Fibroblast of lung (primary cell): Measurements from ENCODE around the gene PARD6B. TPM values are rescaled to one million over a fixed set of nuclear protein-coding genes. Genes with fewer than 3 reads are reported as not detected.

ENCODE experiments used
- DNase-seq, 2 donors: peaks; one replicate each; pipeline versions ENCODE4 v3.0.0 to v3.0.0-alpha.2; 2010; ENCODE audit warnings: low read depth in 2 of 2
- H2AFZ ChIP-seq: 2 replicates; pipeline ENCODE4 v1.5.1; 2012; ENCODE audit warnings: low read length, control low read depth, inconsistent platforms
- H3K27ac ChIP-seq: 2 replicates; pipeline ENCODE4 v1.5.1; 2011; ENCODE audit warnings: low read length, control low read depth; ENCODE audit not compliant: insufficient read depth
- H3K27me3 ChIP-seq: 2 replicates; pipeline ENCODE4 v1.5.1; 2011; ENCODE audit warnings: mild to moderate bottlenecking, low read length; ENCODE audit not compliant: control insufficient read depth, insufficient read depth
- H3K36me3 ChIP-seq: 2 replicates; pipeline ENCODE4 v1.5.1; 2011; ENCODE audit warnings: low read length; ENCODE audit not compliant: control insufficient read depth, insufficient read depth
- H3K4me1 ChIP-seq: 2 replicates; pipeline ENCODE4 v1.5.1; 2011; ENCODE audit warnings: low read length; ENCODE audit not compliant: control insufficient read depth, insufficient read depth; ENCODE audit errors: extremely low read depth
- H3K4me2 ChIP-seq: 2 replicates; pipeline ENCODE4 v1.5.1; 2011; ENCODE audit warnings: low read length, control low read depth; ENCODE audit not compliant: insufficient read depth; ENCODE audit errors: extremely low read depth
- H3K4me3 ChIP-seq, 4 experiments: fragments of 200-600 bp in 1 of 4; sonication (generic) in 1 of 4; replicated peaks in 1 of 4; 2 replicates each; pipeline ENCODE4 v1.5.1; 2011 to 2016; ENCODE audit warnings: low read length in 4 of 4, low read depth in 3 of 4, mild to moderate bottlenecking in 3 of 4, control low read depth in 2 of 4, inconsistent platforms in 1 of 4, mixed read lengths in 1 of 4; ENCODE audit not compliant: insufficient read depth in 1 of 4; ENCODE audit errors: control extremely low read depth in 1 of 4
- H3K79me2 ChIP-seq: 2 replicates; pipeline ENCODE4 v1.5.1; 2012; ENCODE audit warnings: mild to moderate bottlenecking, low read length, inconsistent platforms; ENCODE audit not compliant: control insufficient read depth, insufficient read depth
- H3K9ac ChIP-seq: 2 replicates; pipeline ENCODE4 v1.5.1; 2011; ENCODE audit warnings: mild to moderate bottlenecking, low read length, control low read depth; ENCODE audit not compliant: insufficient read depth
- H3K9me3 ChIP-seq: 2 replicates; pipeline ENCODE4 v1.5.1; 2012; ENCODE audit warnings: low read depth, low read length; ENCODE audit not compliant: control insufficient read depth, insufficient read depth
- H4K20me1 ChIP-seq: 2 replicates; pipeline ENCODE4 v1.5.1; 2011; ENCODE audit warnings: low read length; ENCODE audit not compliant: control insufficient read depth, insufficient read depth; ENCODE audit errors: extremely low read depth
- EZH2 ChIP-seq: IDR thresholded peaks from 2 replicates; pipeline ENCODE4 v1.5.1; 2012; ENCODE audit warnings: low read length, control low read depth, mild to moderate bottlenecking; ENCODE audit errors: missing control alignments
- polyA plus RNA-seq, 2 donors: library from polyadenylated mRNA; depleted of rRNA in 1 of 2; stranded (reverse) in 1 of 2; unstranded in 1 of 2; fragments of >200 nt; gene quantifications; 2 replicates each; pipeline ENCODE4 v1.2.1, GENCODE V29; 2011 to 2012; ENCODE audit warnings: missing spikeins in 1 of 2
- total RNA-seq: library from RNA; depleted of rRNA; stranded (reverse); fragments of >200 nt; gene quantifications from 2 replicates; pipeline ENCODE4 v1.2.1, GENCODE V29; 2014
- TF ChIP-seq, protein P1 (sequence below), 2 donors: IDR thresholded peaks in 1 of 2; conservative IDR thresholded peaks in 1 of 2; 1 replicate in 1 of 2; 2 replicates in 1 of 2; pipeline ENCODE4 v1.5.1; 2011 to 2012; ENCODE audit warnings: low read length in 2 of 2, control low read depth in 1 of 2, inconsistent platforms in 1 of 2, low read depth in 1 of 2, mild to moderate bottlenecking in 1 of 2

Gene PARD6B
- total and polyA plus RNA-seq, 2 donors (not counting 1 experiment from before 2014, with no cell fraction given): 0.30 to 0.83 TPM

DNA sequence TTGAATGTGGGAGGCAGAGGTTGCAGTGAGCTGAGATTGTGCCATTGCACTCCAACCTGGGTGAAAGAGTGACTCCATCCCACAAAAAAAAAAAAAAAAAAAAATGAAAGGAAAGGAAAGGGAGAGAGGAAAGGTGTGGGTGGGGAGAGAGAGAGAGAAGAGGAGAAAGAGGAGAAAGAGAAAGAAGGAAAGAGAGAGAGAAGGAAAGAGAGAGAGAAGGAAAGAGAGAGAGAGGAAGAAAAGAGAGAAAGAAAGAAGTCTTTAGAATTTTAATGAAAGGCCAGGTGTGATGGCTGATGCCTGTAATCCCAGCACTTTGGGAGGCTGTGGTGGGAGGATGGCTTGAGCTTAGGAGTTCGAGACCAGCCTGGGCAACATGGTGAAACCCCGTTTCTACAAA is 55.8 kb downstream of the PARD6B start:
- no peak overlapping the region for H3K9ac ChIP-seq
- no peak for DNase-seq
- H3K36me3 ChIP-seq: no peaks in the 10 kb centered on the region
- no peak for TF ChIP-seq EZH2
- TF ChIP-seq, protein P1, sequence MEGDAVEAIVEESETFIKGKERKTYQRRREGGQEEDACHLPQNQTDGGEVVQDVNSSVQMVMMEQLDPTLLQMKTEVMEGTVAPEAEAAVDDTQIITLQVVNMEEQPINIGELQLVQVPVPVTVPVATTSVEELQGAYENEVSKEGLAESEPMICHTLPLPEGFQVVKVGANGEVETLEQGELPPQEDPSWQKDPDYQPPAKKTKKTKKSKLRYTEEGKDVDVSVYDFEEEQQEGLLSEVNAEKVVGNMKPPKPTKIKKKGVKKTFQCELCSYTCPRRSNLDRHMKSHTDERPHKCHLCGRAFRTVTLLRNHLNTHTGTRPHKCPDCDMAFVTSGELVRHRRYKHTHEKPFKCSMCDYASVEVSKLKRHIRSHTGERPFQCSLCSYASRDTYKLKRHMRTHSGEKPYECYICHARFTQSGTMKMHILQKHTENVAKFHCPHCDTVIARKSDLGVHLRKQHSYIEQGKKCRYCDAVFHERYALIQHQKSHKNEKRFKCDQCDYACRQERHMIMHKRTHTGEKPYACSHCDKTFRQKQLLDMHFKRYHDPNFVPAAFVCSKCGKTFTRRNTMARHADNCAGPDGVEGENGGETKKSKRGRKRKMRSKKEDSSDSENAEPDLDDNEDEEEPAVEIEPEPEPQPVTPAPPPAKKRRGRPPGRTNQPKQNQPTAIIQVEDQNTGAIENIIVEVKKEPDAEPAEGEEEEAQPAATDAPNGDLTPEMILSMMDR (conservative IDR thresholded peaks at IDR 0.05 in 1 of 2, IDR thresholded peaks at IDR 0.05 in 1 of 2; ENCODE audit: low read depth in 1 of 2, low read length in 2 of 2): no peak
- no peak overlapping the region for H3K27ac ChIP-seq
- H4K20me1 ChIP-seq: no peaks in the 10 kb centered on the region
- H3K4me3 ChIP-seq: no peak overlapping the region
- no peak overlapping the region for H2AFZ ChIP-seq
- no peak overlapping the region for H3K4me2 ChIP-seq
- H3K4me1 ChIP-seq: peaks cover 13% of the 10 kb centered on the region
- H3K9me3 ChIP-seq: no peaks in the 10 kb centered on the region
- H3K27me3 ChIP-seq: no peaks in the 10 kb centered on the region
- no peaks in the 10 kb centered on the region for H3K79me2 ChIP-seq

DNA sequence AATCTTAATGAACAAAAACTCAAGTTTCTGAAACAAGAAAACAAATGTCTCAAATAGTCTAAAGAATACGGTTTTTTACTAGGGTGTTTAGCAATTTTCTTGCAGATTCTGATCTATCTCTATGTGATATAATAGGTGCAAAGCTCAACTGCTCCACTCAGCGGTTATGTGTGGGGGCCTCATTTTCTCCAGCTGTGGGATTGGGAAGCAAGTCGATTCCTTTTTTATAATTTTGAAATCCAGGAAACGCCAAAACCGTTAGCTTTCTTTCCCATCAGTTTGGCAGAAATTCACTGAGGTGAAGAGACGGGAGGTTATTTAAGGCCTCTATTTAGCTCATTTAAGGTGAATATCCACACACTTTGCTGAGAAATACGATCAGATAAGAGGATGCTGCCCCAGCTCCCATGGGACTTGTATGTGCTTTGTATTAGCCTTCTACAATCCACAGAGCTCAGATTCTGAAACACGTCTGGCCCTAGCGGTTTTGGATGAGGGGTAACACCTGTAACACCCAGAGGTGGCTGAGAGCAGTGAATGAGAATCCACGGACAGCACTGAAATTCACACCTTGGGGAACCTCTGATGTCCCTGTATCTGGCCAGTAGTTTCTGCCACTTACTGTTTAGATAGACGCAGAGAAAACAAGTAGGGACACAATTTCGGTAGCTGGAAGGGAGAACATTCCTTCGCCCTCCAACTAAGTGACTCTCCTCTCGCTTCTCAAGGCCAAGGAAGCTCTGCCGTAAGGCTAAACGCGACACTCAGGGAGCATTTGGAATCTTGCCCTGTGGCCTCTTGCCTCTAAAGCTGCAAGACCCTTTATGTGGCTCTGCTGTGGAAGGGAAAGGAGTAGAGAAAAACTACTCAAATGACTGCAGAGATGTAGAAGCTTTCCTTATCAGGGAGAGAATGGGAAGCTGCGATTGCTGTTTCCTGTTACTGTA is 56.9 kb downstream of the PARD6B start:
- peak overlapping the region; percentile 41 for H3K4me2 ChIP-seq
- peak overlapping the region; percentile 89 for H2AFZ ChIP-seq
- TF ChIP-seq EZH2: no peak
- TF ChIP-seq, protein P1 (conservative IDR thresholded peaks at IDR 0.05 in 1 of 2, IDR thresholded peaks at IDR 0.05 in 1 of 2; ENCODE audit: low read depth in 1 of 2, low read length in 2 of 2): peak; percentile 51 to 73

DNA sequence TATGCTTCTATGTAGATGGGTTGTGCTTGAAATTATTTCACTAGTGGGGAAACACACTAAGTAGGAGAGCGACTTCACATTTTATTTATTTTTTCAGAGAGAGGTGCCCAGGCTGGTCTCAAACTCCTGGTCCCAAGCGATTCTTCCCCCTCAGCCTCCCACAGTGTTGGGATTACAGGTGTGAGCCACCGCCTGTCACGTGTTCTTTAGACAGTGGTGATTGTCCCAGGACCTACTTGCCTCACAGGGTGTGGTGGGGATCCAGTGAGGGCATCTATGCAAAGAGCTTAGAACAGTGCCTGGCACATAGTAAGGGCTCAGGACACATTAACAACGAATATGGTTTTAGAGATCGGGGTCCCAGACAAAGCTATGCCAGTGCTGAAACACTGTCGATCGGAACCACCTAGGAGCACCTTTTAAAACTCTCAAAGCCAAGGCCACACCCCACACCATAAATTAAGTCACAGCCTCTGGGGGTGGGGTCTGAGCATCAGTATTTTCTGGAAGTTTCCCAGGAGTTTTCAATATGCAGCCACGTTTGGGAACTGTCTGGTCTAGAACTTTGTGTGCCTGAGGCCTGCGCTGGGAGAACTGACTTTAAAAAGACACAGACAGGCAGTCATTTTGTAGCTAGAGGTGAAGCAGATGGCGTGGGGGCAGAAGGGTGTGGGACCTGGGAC is 58.7 kb downstream of the PARD6B start:
- no peaks in the 10 kb centered on the region for H3K9me3 ChIP-seq
- peak overlapping the region; percentile 5 for H3K9ac ChIP-seq
- H3K36me3 ChIP-seq: no peaks in the 10 kb centered on the region
- TF ChIP-seq, protein P1 (conservative IDR thresholded peaks at IDR 0.05 in 1 of 2, IDR thresholded peaks at IDR 0.05 in 1 of 2; ENCODE audit: low read depth in 1 of 2, low read length in 2 of 2): no peak
- TF ChIP-seq EZH2: no peak
- H4K20me1 ChIP-seq: no peaks in the 10 kb centered on the region
- H3K4me1 ChIP-seq: peaks cover 13% of the 10 kb centered on the region
- no peak overlapping the region for H3K4me3 ChIP-seq
- peak overlapping the region; percentile 69 for H3K27ac ChIP-seq
- peak overlapping the region; percentile 84 for H2AFZ ChIP-seq
- H3K79me2 ChIP-seq: no peaks in the 10 kb centered on the region
- DNase-seq: no peak
- no peaks in the 10 kb centered on the region for H3K27me3 ChIP-seq
- peak overlapping the region; percentile 41 for H3K4me2 ChIP-seq

More for the DNA sequence above, 56.9 kb downstream of the PARD6B start:
- Histone ChIP-seq H3K9me3 (no peaks in the 10 kb centered on the region), H3K27me3 (no peaks in the 10 kb centered on the region), H3K27ac (no peak overlapping the region), H3K4me1 (peaks cover 13% of the 10 kb centered on the region), H4K20me1 (no peaks in the 10 kb centered on the region), H3K4me3 (peak overlapping the region in 1 of 4 experiments; percentile 12), H3K36me3 (no peaks in the 10 kb centered on the region), H3K79me2 (no peaks in the 10 kb centered on the region), H3K9ac (no peak overlapping the region)
- peak; percentile 61 to 85 for DNase-seq
